Peyer's patch (tissue), 4 donors: ENCODE data around the gene WT1.

Source experiments
- CTCF ChIP-seq, 6 experiments: fragments of 450-650 bp in 4 of 6; fragments of 200-600 bp in 2 of 6; sonication (generic) in 1 of 6; IDR thresholded peaks; one replicate each; pipeline ENCODE4 v1.5.1; 2017 to 2019; ENCODE audit warnings: antibody characterized with exemption in 6 of 6, mild to moderate bottlenecking in 3 of 6, moderate library complexity in 1 of 6
- POLR2A ChIP-seq, 2 donors: fragments of 450-650 bp; IDR thresholded peaks; one replicate each; pipeline ENCODE4 v1.5.1; 2017; ENCODE audit warnings: antibody characterized with exemption in 2 of 2, mild to moderate bottlenecking in 2 of 2, moderate library complexity in 2 of 2

DNA sequence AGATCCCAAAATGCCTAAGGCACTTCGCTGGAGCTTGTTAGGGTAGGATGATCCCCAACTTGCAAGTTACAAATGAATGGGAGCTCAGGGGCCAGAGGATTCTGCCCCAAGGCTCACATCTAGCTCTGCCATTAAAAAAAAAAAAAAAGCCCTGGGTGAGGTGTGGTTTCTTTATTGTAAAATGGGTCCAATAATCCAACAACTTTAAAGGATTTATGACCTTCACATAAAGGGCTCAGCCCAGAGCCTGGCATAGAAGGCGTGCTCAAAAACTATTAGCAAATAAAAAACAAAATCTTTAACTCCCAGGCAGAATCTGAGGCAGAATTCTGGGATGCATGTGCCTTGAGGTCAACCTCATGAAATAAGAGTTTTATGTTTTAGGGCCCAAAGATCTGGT is 42.5 kb downstream of the WT1 start:
- TF ChIP-seq POLR2A (IDR thresholded peaks at IDR 0.05): no peak
- no peak for TF ChIP-seq CTCF (IDR thresholded peaks at IDR 0.05)
